GM19240 (cell line): Measurements from ENCODE around the gene FDX1.
"Not testable (repeated sequence)": the region's sequence is repeated elsewhere in the genome, so short reads cannot be mapped to it uniquely, and the experiment has no call there.

Experiments
- DNase-seq: peaks from one replicate; pipeline ENCODE4 v3.0.0; 2011; ENCODE audit warnings: low spot score; ENCODE audit not compliant: insufficient read length

The FDX1 gene

GRCh38 chr11:110429731-110430266 is at the start of gene FDX1:
TSS of gene FDX1 (plus strand) at chr11:110429948. CDS start at chr11:110430121, 173 bp downstream.
- DNase-seq = peak; percentile 54

- DNase-seq = no peak
Observed at GRCh38 chr11:110380836-110381622, 48.7 kb upstream of the FDX1 start.

- not testable (repeated sequence) for DNase-seq
Observed at GRCh38 chr11:110388231-110388630, 41.5 kb upstream of the FDX1 start.

GRCh38 chr11:110389965-110390364 is 39.8 kb upstream of the FDX1 start:
- no peak for DNase-seq

- no peak for DNase-seq
Observed at GRCh38 chr11:110392056-110392455, 37.7 kb upstream of the FDX1 start.

GRCh38 chr11:110397668-110398286 is 32.0 kb upstream of the FDX1 start:
- not testable (repeated sequence) for DNase-seq

- not testable (repeated sequence) for DNase-seq
Observed at GRCh38 chr11:110403585-110403984, 26.2 kb upstream of the FDX1 start.

GRCh38 chr11:110405636-110406035 is 24.1 kb upstream of the FDX1 start:
- DNase-seq = not testable (repeated sequence)

GRCh38 chr11:110407315-110407714 is 22.4 kb upstream of the FDX1 start:
- no peak for DNase-seq

- no peak for DNase-seq
Observed at GRCh38 chr11:110409174-110409573, 20.6 kb upstream of the FDX1 start.

GRCh38 chr11:110410651-110411050 is 19.1 kb upstream of the FDX1 start:
- no peak for DNase-seq

- DNase-seq = no peak
Observed at GRCh38 chr11:110415081-110415480, 14.7 kb upstream of the FDX1 start.

- not testable (repeated sequence) for DNase-seq
Observed at GRCh38 chr11:110421658-110422057, 8.1 kb upstream of the FDX1 start.

GRCh38 chr11:110422306-110422905 is 7.3 kb upstream of the FDX1 start:
- no peak for DNase-seq

GRCh38 chr11:110424775-110425444 is 4.8 kb upstream of the FDX1 start:
- no peak for DNase-seq

GRCh38 chr11:110425751-110426545 is 3.8 kb upstream of the FDX1 start:
- no peak for DNase-seq

- no peak for DNase-seq
Observed at GRCh38 chr11:110428040-110428439, 1.7 kb upstream of the FDX1 start.

- DNase-seq = no peak
Observed at GRCh38 chr11:110428956-110429730, 605 bp upstream of the FDX1 start.

GRCh38 chr11:110430267-110431050 is 711 bp downstream of the FDX1 start:
- no peak for DNase-seq
